K562 (cell line): Measurements from ENCODE around the gene STOM. TPM values are rescaled to one million over a fixed set of nuclear protein-coding genes. Genes with fewer than 3 reads are reported as not detected.
"Not testable (repeated sequence)": the region's sequence is repeated elsewhere in the genome, so short reads cannot be mapped to it uniquely, and the experiment has no call there.

Source experiments
- ATAC-seq: fragments of 200-7000 bp; cut with Tn5 transposase; 3 replicates; pipeline ENCODE4 v1.9.1; 2020; ENCODE audit warnings: moderate library complexity
- BruUV-seq: library from RNA; stranded (reverse); fragments of 400-500 nt; replicated peaks from 2 replicates; lab custom pipeline; 2021; lab: Mats Ljungman, UMichigan
- CTCF ChIA-PET: fragments of 300-600 bp; formaldehyde crosslinking; extraction: SDS; loops from one replicate; lab custom pipeline; 2021; ENCODE audit warnings: low intra/inter-chr PET ratio; lab: Yijun Ruan, JAX
- POLR2A ChIA-PET: fragments of 300-600, 350-650 bp; sonication (Branson Sonifier 250); formaldehyde crosslinking; extraction: SDS; loops from one replicate; lab custom pipeline; 2021; ENCODE audit warnings: antibody characterized with exemption, inconsistent platforms; lab: Yijun Ruan, JAX
- DNase-seq, 4 experiments: peaks; one replicate each; pipeline versions ENCODE4 v3.0.0 to v3.0.0-alpha.2; 2011 to 2018; ENCODE audit warnings: low spot score in 3 of 4, mixed read lengths in 3 of 4; ENCODE audit errors: extremely low read depth in 1 of 4
- FAIRE-seq: peaks from 2 replicates; lab custom pipeline; 2011; peaks lifted over from hg19 to GRCh38; lab: Jason Lieb, UNC
- H2AFZ ChIP-seq: 2 replicates; pipeline ENCODE4 v1.6.0; 2011; ENCODE audit warnings: low read depth, low read length, control low read depth, inconsistent platforms
- H3K27ac ChIP-seq: fragments of 200-600 bp; 3 replicates; pipeline ENCODE4 v1.8.0; 2011; ENCODE audit warnings: low read depth, mild to moderate bottlenecking, control low read depth, inconsistent platforms, low read length, moderate library complexity, mixed read lengths; ENCODE audit errors: extremely low read depth
- H3K27me3 ChIP-seq, 2 experiments: fragments of 300-600 bp in 1 of 2; 2 replicates in 1 of 2; 3 replicates in 1 of 2; pipeline versions ENCODE4 v1.6.0 to v1.8.0; 2011; ENCODE audit warnings: inconsistent platforms in 2 of 2, low read length in 2 of 2, mild to moderate bottlenecking in 1 of 2, mixed read lengths in 1 of 2, moderate library complexity in 1 of 2; ENCODE audit not compliant: control insufficient read depth in 2 of 2, insufficient read depth in 2 of 2
- H3K36me3 ChIP-seq: fragments of 300-600 bp; 3 replicates; pipeline ENCODE4 v1.8.0; 2011; ENCODE audit warnings: mild to moderate bottlenecking, low read length, inconsistent platforms; ENCODE audit not compliant: control insufficient read depth, insufficient read depth
- H3K4me1 ChIP-seq, 2 experiments: fragments of 200-600 bp in 1 of 2; replicated peaks in 1 of 2; 2 replicates in 1 of 2; 3 replicates in 1 of 2; pipeline versions ENCODE4 v1.5.1 to v1.8.0; 2011; ENCODE audit warnings: inconsistent platforms in 2 of 2, low read length in 2 of 2, mild to moderate bottlenecking in 1 of 2, mixed read lengths in 1 of 2, moderate library complexity in 1 of 2; ENCODE audit not compliant: control insufficient read depth in 2 of 2, insufficient read depth in 2 of 2
- H3K4me2 ChIP-seq: 2 replicates; pipeline ENCODE4 v1.6.1; 2011; ENCODE audit warnings: low read length, control low read depth, inconsistent platforms, mixed read lengths; ENCODE audit not compliant: insufficient read depth
- H3K4me3 ChIP-seq: fragments of 200-600 bp; sonication (generic), shearing (Covaris generic); 2 replicates; pipeline ENCODE4 v1.5.1; 2016; ENCODE audit warnings: control low read depth, inconsistent platforms
- H3K79me2 ChIP-seq: fragments of 200-600 bp; 3 replicates; pipeline ENCODE4 v1.8.0; 2011; ENCODE audit warnings: low read length, inconsistent platforms; ENCODE audit not compliant: control insufficient read depth, insufficient read depth
- H3K9ac ChIP-seq, 2 experiments: 2 replicates each; pipeline versions ENCODE4 v1.6.0 to v1.6.1; 2011; ENCODE audit warnings: low read depth in 2 of 2, low read length in 2 of 2, control low read depth in 1 of 2, inconsistent platforms in 1 of 2, mild to moderate bottlenecking in 1 of 2, mixed read lengths in 1 of 2; ENCODE audit not compliant: insufficient read depth in 1 of 2
- H3K9me1 ChIP-seq: one replicate; pipeline ENCODE4 v1.6.0; 2011; ENCODE audit warnings: inconsistent platforms, mild to moderate bottlenecking, low read length, moderate library complexity; ENCODE audit not compliant: control insufficient read depth, insufficient read depth
- H3K9me3 ChIP-seq: replicated peaks from 2 replicates; pipeline ENCODE4 v1.5.1; 2011; ENCODE audit warnings: low read depth, low read length, inconsistent platforms; ENCODE audit not compliant: control insufficient read depth, insufficient read depth
- H4K20me1 ChIP-seq: replicated peaks from 2 replicates; pipeline ENCODE4 v1.6.1; 2011; ENCODE audit warnings: low read length, inconsistent platforms, mixed read lengths; ENCODE audit not compliant: control insufficient read depth, insufficient read depth
- CBX3 ChIP-seq, 2 experiments: IDR thresholded peaks; 1 replicate in 1 of 2; 2 replicates in 1 of 2; pipeline ENCODE4 v1.6.1; 2012; ENCODE audit warnings: inconsistent platforms in 2 of 2, low read length in 2 of 2, borderline replicate concordance in 1 of 2, control low read depth in 1 of 2
- CREB5 ChIP-seq: fragments of 250-450 bp; sonication (Bioruptor Pico); IDR thresholded peaks from 2 replicates; pipeline ENCODE4 v1.5.0; 2020; ENCODE audit warnings: mild to moderate bottlenecking
- HCFC1 ChIP-seq: IDR thresholded peaks from 2 replicates; pipeline ENCODE4 v1.6.1; 2012; ENCODE audit warnings: low read depth, low read length, improper control_type of control experiment
- NCOA1 ChIP-seq: fragments of 450-650 bp; IDR thresholded peaks from 2 replicates; pipeline ENCODE4 v1.6.1; 2016; ENCODE audit warnings: low read depth
- SNAPC5 ChIP-seq: fragments of 250-450 bp; sonication (Bioruptor Pico); IDR thresholded peaks from 2 replicates; pipeline ENCODE4 v1.8.0; 2021; ENCODE audit warnings: moderate library complexity, mild to moderate bottlenecking, inconsistent platforms
- SP2 ChIP-seq: IDR thresholded peaks from 2 replicates; pipeline ENCODE4 v1.6.1; 2011; ENCODE audit warnings: mild to moderate bottlenecking, low read depth, low read length, moderate library complexity; ENCODE audit not compliant: poor library complexity, severe bottlenecking; ENCODE audit errors: extremely low read depth
- WHSC1 ChIP-seq: IDR thresholded peaks from one replicate; pipeline ENCODE4 v1.6.1; 2012; ENCODE audit warnings: low read length, control low read depth, inconsistent platforms
- ZKSCAN1 ChIP-seq: fragments of 150-350 bp; IDR thresholded peaks from 2 replicates; pipeline ENCODE4 v1.6.1; 2016; ENCODE audit warnings: low read depth, low read length
- ZNF24 ChIP-seq: fragments of 450-650 bp; IDR thresholded peaks from 2 replicates; pipeline ENCODE4 v1.6.1; 2016
- WGBS: fragments of 100-300 bp; shearing (Covaris generic); methylation state at CpG from one replicate; pipeline ENCODE4 v1.1.6; 2016; ENCODE audit warnings: low coverage, mixed read lengths; ENCODE audit not compliant: insufficient coverage; ENCODE audit errors: missing lambda C conversion rate; 5-methylcytosine and 5-hydroxymethylcytosine counted together
- in situ Hi-C: fragments of 300-500 bp; cut with MboI; formaldehyde crosslinking; loops from 4 replicates; pipeline ENCODE4 v1.15.0; 2018; ENCODE audit warnings: inconsistent platforms, mixed read lengths
- intact Hi-C: fragments of 100-400 bp; cut with micrococcal nuclease; formaldehyde crosslinking; loops from 2 replicates; pipeline ENCODE4 v1.14.2; 2022
- polyA plus RNA-seq, 8 experiments: library from polyadenylated mRNA; depleted of rRNA in 4 of 8; stranded (reverse) in 5 of 8; unstranded in 3 of 8; fragments of >200 nt; fragmentation: Nextera tagmentation in 2 of 8; fragmentation: Illumina TruSeq in 1 of 8; extraction: Ambion mirVana in 2 of 8; extraction: Trizol in 1 of 8; gene quantifications; 2 replicates each; pipeline versions ENCODE4 v1.2.1 to v1.2.3, GENCODE V29; 2011 to 2014; ENCODE audit warnings: inconsistent platforms in 1 of 8, missing spikeins in 1 of 8
- total RNA-seq, 7 experiments: library from RNA; depleted of rRNA in 6 of 7; stranded (reverse); fragments of >200 nt in 6 of 7; fragmentation: Illumina TruSeq in 2 of 7; extraction: Trizol in 2 of 7; gene quantifications; 2 replicates each; pipeline versions ENCODE4 v1.2.1 to v1.2.3, GENCODE V29; 2011 to 2021; ENCODE audit warnings: low replicate concordance in 1 of 7

STOM gene
- total and polyA plus RNA-seq, 9 of the 15 experiments (the other 6 are each of a cell fraction or from before 2014, with no cell fraction given) = 23.2 to 140 (median 43.9) TPM

GRCh38 chr9:121398374-121398773 is 28.3 kb upstream of the STOM start:
- H3K79me2 ChIP-seq = no peaks in the 10 kb centered on the region
- no peak overlapping the region for H3K4me3 ChIP-seq
- BruUV-seq = no TSS peak
- no peak overlapping the region for H3K27ac ChIP-seq
- no peaks in the 10 kb centered on the region for H4K20me1 ChIP-seq
- no peak overlapping the region for H2AFZ ChIP-seq
- no peaks in the 10 kb centered on the region for H3K9me1 ChIP-seq
- FAIRE-seq (no peak), DNase-seq (no peak), ATAC-seq (no peak)
- peaks cover 0 to 13% of the 10 kb centered on the region in 2 experiments; a peak in 3 of 5 replicates for H3K4me1 ChIP-seq
- TF ChIP-seq NCOA1 = no peak
- no peak for TF ChIP-seq WHSC1
- no peak for TF ChIP-seq CREB5
- no peak for TF ChIP-seq HCFC1
- no peak for TF ChIP-seq CBX3 (IDR thresholded peaks at IDR 0.05; ENCODE audit: borderline replicate concordance in 1 of 2, low read length in 2 of 2)
- no peak for TF ChIP-seq SNAPC5 (CRISPR knock-in tag)
- no peak for TF ChIP-seq SP2
- TF ChIP-seq ZKSCAN1 = no peak
- no peak for TF ChIP-seq ZNF24
- ChIA-PET POLR2A (interaction anchor here (0.6 to 0.7 kb wide), 3 partner anchors 8 to 185 kb away, joined by 3 read pairs; no protein-coding TSS in a partner anchor), CTCF (interaction anchor here (4.1 kb wide), 1 partner anchor 78 kb away, joined by 107 read pairs; no protein-coding TSS in a partner anchor)
- in situ Hi-C loops = loop anchor here (5.0 to 10.0 kb wide), 3 partner anchors 81 to 644 kb away; no protein-coding TSS in a partner anchor
- H3K4me2 ChIP-seq = no peak overlapping the region
- no peaks in the 10 kb centered on the region for H3K27me3 ChIP-seq
- no peaks in the 10 kb centered on the region for H3K9me3 ChIP-seq
- no peaks in the 10 kb centered on the region for H3K36me3 ChIP-seq
- 63% methylated on average over 5 of the region's 5 CpGs for WGBS
- intact Hi-C loops = loop anchor here (10.0 kb wide), 1 partner anchor 414 kb away; no protein-coding TSS in a partner anchor
- H3K9ac ChIP-seq = no peak overlapping the region

- in situ Hi-C loops = loop anchor here (5.0 to 10.0 kb wide), 3 partner anchors 80 to 642 kb away; no protein-coding TSS in a partner anchor
- BruUV-seq, ATAC-seq, H3K36me3 ChIP-seq, H3K9me1 ChIP-seq, FAIRE-seq, H3K27me3 ChIP-seq, H3K79me2 ChIP-seq, H2AFZ ChIP-seq, H3K4me2 ChIP-seq, DNase-seq, H3K4me3 ChIP-seq, H4K20me1 ChIP-seq, H3K27ac ChIP-seq, H3K9ac ChIP-seq, H3K9me3 ChIP-seq: not testable (repeated sequence)
- WGBS = 100% methylated on average over 1 of the region's 1 CpG
- intact Hi-C loops = loop anchor here (10.0 kb wide), 1 partner anchor 412 kb away; no protein-coding TSS in a partner anchor
- ChIA-PET CTCF (interaction anchor here (0.6 to 4.1 kb wide), 2 partner anchors 77 to 174 kb away, joined by 3 to 107 read pairs; no protein-coding TSS in a partner anchor), POLR2A (interaction anchor here (0.6 kb wide), 1 partner anchor 816 kb away, joined by 3 read pairs; no protein-coding TSS in a partner anchor)
- peaks cover 0 to 22% of the 10 kb centered on the region in 2 experiments; a peak in 3 of 5 replicates for H3K4me1 ChIP-seq
Observed at GRCh38 chr9:121397277-121397676, 27.2 kb upstream of the STOM start.
